GM23338 (cell line): ENCODE data around the gene PSPH. TPM values are rescaled to one million over a fixed set of nuclear protein-coding genes. Genes with fewer than 3 reads are reported as not detected.
A peak's percentile ranks its signal among the peaks of the same experiment; 100 is the strongest.

Experiments used
- ATAC-seq: fragments of 200-7000 bp; cut with Tn5 transposase; 3 replicates; pipeline ENCODE4 v1.9.1; 2020
- DNase-seq: peaks from one replicate; pipeline ENCODE4 v3.0.0-alpha.2; 2015; ENCODE audit warnings: low spot score
- H2AFZ ChIP-seq: fragments of 200-600 bp; sonication (generic); 2 replicates; pipeline ENCODE4 v1.8.0; 2016; ENCODE audit warnings: antibody characterized with exemption, mild to moderate bottlenecking, moderate library complexity
- H3F3A ChIP-seq: fragments of 200-600 bp; sonication (generic); replicated peaks from 2 replicates; pipeline ENCODE4 v1.8.0; 2017; ENCODE audit warnings: antibody characterized with exemption, mixed run types, low read depth
- H3K27ac ChIP-seq: fragments of 200-600 bp; sonication (generic); 2 replicates; pipeline ENCODE4 v1.6.1; 2016; ENCODE audit warnings: low read depth
- H3K27me3 ChIP-seq: fragments of 200-600 bp; sonication (generic); 2 replicates; pipeline ENCODE4 v1.8.0; 2016; ENCODE audit warnings: mild to moderate bottlenecking, mixed run types, moderate library complexity; ENCODE audit not compliant: insufficient read depth
- H3K36me3 ChIP-seq: fragments of 200-600 bp; sonication (generic); 2 replicates; pipeline ENCODE4 v1.8.0; 2016; ENCODE audit warnings: mild to moderate bottlenecking; ENCODE audit not compliant: insufficient read depth
- H3K4me1 ChIP-seq: fragments of 200-600 bp; sonication (generic); 2 replicates; pipeline ENCODE4 v1.8.0; 2016; ENCODE audit warnings: mild to moderate bottlenecking, moderate library complexity; ENCODE audit not compliant: insufficient read depth
- H3K4me2 ChIP-seq: fragments of 200-600 bp; sonication (generic); 2 replicates; pipeline ENCODE4 v1.7.1; 2017; ENCODE audit warnings: mixed run types
- H3K4me3 ChIP-seq: fragments of 200-600 bp; sonication (generic); 2 replicates; pipeline ENCODE4 v1.6.1; 2016; ENCODE audit warnings: mixed run types
- H3K79me2 ChIP-seq: fragments of 200-600 bp; sonication (generic); replicated peaks from 2 replicates; pipeline ENCODE4 v1.8.0; 2017; ENCODE audit warnings: mild to moderate bottlenecking; ENCODE audit not compliant: insufficient read depth
- H3K9me2 ChIP-seq: fragments of 200-600 bp; sonication (generic); 2 replicates; pipeline ENCODE4 v1.8.0; 2017; ENCODE audit not compliant: insufficient read depth
- H4K20me1 ChIP-seq: fragments of 200-600 bp; sonication (generic); replicated peaks from 2 replicates; pipeline ENCODE4 v1.8.0; 2017; ENCODE audit warnings: mild to moderate bottlenecking; ENCODE audit not compliant: insufficient read depth
- H3K27ac Mint-ChIP-seq: 2 replicates; pipeline ENCODE4 v1.8.0; 2020; ENCODE audit warnings: inconsistent platforms, mild to moderate bottlenecking, moderate library complexity, mixed read lengths
- H3K27me3 Mint-ChIP-seq: 3 replicates; pipeline ENCODE4 v1.8.0; 2022; ENCODE audit warnings: low read depth, mild to moderate bottlenecking, moderate library complexity, mixed read lengths, inconsistent platforms; ENCODE audit not compliant: insufficient read depth, poor library complexity
- H3K36me3 Mint-ChIP-seq: 3 replicates; pipeline ENCODE4 v1.8.0; 2021; ENCODE audit warnings: low read depth, mild to moderate bottlenecking, inconsistent platforms, moderate library complexity, mixed read lengths
- H3K4me1 Mint-ChIP-seq: 3 replicates; pipeline ENCODE4 v1.8.0; 2020; ENCODE audit warnings: mild to moderate bottlenecking, inconsistent platforms, mixed read lengths
- H3K4me3 Mint-ChIP-seq: 3 replicates; pipeline ENCODE4 v1.8.0; 2021; ENCODE audit warnings: moderate library complexity, mild to moderate bottlenecking, inconsistent platforms, mixed read lengths
- H3K9me3 Mint-ChIP-seq: 3 replicates; pipeline ENCODE4 v1.8.0; 2020; ENCODE audit warnings: moderate library complexity, mild to moderate bottlenecking, inconsistent platforms, mixed read lengths
- CREB1 ChIP-seq: fragments of 250-450 bp; sonication (Bioruptor Pico); IDR thresholded peaks from 2 replicates; pipeline ENCODE4 v1.5.0; 2020; ENCODE audit warnings: low read depth, mild to moderate bottlenecking, moderate library complexity
- EZH2 ChIP-seq: fragments of 200-600 bp; sonication (generic); IDR thresholded peaks from one replicate; pipeline ENCODE4 v1.8.0; 2017; ENCODE audit warnings: antibody characterized with exemption, mild to moderate bottlenecking, low read depth; ENCODE audit not compliant: unreplicated experiment
- ZNF114 ChIP-seq: fragments of 250-450 bp; sonication (Bioruptor Pico); IDR thresholded peaks from 2 replicates; pipeline ENCODE4 v1.5.0; 2020; ENCODE audit warnings: mild to moderate bottlenecking, moderate library complexity
- polyA plus RNA-seq: library from polyadenylated mRNA; unstranded; fragments of >200 nt; fragmentation: Nextera tagmentation; extraction: Ambion mirVana; gene quantifications from 2 replicates; pipeline ENCODE4 v1.2.1, GENCODE V29; 2016
- total RNA-seq: library from RNA; depleted of rRNA; stranded (reverse); fragments of >200 nt; shearing (Covaris generic); gene quantifications from 2 replicates; pipeline ENCODE4 v1.2.3, GENCODE V29; 2014
- TF ChIP-seq, protein P1 (sequence below): IDR thresholded peaks from 2 replicates; pipeline ENCODE4 v1.6.1; 2016; ENCODE audit warnings: antibody characterized with exemption
- TF ChIP-seq, protein P2 (sequence below): fragments of 250-450 bp; sonication (Bioruptor Pico); IDR thresholded peaks from 2 replicates; pipeline ENCODE4 v1.5.0; 2020; ENCODE audit warnings: mild to moderate bottlenecking, moderate library complexity
- TF ChIP-seq, protein P3 (sequence below): IDR thresholded peaks from one replicate; pipeline ENCODE4 v1.6.1; 2018; ENCODE audit warnings: antibody characterized with exemption; ENCODE audit not compliant: unreplicated experiment

Gene PSPH
- total and polyA plus RNA-seq, 2 experiments from 2014 or later: 38.3 to 149 TPM

DNA sequence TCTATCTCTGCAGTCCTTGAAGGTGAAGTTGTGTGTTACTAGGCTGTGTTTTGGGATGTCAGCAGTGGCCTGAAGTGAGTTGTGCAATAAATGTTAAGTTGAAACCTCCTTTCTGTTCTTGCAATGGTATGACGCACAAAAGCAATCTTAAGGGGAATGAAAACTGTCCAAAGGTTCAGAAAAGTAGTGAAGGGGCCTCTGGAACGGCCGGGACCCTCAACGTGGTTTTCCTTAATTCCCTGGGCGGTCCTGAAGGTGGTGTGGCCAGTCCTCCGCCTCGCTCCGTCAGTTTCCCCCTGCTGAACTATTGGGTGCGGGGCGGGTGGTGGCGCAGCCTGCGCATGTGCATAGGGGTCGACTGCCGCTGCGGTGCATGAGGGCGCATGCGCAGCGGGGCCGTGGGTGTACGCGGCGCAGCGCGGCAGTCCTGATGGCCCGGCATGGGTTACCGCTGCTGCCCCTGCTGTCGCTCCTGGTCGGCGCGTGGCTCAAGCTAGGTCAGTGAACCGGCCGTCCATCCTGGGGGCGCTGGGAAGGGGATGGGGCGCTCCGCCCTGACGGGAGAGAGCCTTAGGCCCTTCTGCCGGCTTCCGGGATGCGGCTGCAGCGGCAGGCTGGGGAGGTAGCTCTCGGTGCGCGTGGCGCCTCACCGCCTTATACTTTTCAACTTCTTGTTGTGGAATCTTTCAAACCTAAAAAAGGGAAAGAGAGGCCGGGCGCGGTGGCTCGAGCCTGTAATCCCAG, 12.8 kb upstream of the PSPH start, which contains the start of gene SUMF2 (continued):
- TF ChIP-seq, protein P1, sequence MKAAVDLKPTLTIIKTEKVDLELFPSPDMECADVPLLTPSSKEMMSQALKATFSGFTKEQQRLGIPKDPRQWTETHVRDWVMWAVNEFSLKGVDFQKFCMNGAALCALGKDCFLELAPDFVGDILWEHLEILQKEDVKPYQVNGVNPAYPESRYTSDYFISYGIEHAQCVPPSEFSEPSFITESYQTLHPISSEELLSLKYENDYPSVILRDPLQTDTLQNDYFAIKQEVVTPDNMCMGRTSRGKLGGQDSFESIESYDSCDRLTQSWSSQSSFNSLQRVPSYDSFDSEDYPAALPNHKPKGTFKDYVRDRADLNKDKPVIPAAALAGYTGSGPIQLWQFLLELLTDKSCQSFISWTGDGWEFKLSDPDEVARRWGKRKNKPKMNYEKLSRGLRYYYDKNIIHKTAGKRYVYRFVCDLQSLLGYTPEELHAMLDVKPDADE: no peak
- TF ChIP-seq, protein P2, sequence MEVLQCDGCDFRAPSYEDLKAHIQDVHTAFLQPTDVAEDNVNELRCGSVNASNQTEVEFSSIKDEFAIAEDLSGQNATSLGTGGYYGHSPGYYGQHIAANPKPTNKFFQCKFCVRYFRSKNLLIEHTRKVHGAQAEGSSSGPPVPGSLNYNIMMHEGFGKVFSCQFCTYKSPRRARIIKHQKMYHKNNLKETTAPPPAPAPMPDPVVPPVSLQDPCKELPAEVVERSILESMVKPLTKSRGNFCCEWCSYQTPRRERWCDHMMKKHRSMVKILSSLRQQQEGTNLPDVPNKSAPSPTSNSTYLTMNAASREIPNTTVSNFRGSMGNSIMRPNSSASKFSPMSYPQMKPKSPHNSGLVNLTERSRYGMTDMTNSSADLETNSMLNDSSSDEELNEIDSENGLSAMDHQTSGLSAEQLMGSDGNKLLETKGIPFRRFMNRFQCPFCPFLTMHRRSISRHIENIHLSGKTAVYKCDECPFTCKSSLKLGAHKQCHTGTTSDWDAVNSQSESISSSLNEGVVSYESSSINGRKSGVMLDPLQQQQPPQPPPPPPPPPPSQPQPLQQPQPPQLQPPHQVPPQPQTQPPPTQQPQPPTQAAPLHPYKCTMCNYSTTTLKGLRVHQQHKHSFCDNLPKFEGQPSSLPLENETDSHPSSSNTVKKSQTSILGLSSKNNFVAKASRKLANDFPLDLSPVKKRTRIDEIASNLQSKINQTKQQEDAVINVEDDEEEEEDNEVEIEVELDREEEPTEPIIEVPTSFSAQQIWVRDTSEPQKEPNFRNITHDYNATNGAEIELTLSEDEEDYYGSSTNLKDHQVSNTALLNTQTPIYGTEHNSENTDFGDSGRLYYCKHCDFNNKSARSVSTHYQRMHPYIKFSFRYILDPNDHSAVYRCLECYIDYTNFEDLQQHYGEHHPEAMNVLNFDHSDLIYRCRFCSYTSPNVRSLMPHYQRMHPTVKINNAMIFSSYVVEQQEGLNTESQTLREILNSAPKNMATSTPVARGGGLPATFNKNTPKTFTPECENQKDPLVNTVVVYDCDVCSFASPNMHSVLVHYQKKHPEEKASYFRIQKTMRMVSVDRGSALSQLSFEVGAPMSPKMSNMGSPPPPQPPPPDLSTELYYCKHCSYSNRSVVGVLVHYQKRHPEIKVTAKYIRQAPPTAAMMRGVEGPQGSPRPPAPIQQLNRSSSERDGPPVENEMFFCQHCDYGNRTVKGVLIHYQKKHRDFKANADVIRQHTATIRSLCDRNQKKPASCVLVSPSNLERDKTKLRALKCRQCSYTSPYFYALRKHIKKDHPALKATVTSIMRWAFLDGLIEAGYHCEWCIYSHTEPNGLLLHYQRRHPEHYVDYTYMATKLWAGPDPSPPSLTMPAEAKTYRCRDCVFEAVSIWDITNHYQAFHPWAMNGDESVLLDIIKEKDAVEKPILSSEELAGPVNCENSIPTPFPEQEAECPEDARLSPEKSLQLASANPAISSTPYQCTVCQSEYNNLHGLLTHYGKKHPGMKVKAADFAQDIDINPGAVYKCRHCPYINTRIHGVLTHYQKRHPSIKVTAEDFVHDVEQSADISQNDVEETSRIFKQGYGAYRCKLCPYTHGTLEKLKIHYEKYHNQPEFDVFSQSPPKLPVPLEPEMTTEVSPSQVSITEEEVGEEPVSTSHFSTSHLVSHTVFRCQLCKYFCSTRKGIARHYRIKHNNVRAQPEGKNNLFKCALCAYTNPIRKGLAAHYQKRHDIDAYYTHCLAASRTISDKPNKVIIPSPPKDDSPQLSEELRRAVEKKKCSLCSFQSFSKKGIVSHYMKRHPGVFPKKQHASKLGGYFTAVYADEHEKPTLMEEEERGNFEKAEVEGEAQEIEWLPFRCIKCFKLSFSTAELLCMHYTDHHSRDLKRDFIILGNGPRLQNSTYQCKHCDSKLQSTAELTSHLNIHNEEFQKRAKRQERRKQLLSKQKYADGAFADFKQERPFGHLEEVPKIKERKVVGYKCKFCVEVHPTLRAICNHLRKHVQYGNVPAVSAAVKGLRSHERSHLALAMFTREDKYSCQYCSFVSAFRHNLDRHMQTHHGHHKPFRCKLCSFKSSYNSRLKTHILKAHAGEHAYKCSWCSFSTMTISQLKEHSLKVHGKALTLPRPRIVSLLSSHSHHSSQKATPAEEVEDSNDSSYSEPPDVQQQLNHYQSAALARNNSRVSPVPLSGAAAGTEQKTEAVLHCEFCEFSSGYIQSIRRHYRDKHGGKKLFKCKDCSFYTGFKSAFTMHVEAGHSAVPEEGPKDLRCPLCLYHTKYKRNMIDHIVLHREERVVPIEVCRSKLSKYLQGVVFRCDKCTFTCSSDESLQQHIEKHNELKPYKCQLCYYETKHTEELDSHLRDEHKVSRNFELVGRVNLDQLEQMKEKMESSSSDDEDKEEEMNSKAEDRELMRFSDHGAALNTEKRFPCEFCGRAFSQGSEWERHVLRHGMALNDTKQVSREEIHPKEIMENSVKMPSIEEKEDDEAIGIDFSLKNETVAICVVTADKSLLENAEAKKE (CRISPR knock-in tag): no peak

DNA sequence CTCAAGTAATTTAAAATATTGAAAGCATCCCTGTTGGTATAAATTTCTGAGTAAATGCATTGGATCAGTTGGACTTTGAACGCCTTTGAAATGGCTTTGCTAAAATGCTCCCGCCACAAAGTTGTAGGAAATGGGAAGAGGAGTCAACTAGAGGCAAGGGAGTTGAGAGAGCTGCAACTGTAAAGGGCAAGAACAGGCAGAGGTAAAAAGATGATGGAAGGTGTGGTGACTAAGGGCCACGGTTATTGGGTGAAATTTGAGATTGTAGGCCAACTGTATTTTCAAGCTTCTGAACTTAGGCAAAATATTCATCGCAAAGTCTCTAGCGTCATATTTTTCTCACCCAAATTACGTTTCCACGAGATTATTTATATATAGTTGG, 12.2 kb upstream of the PSPH start:
- DNase-seq (peak; percentile 11), ATAC-seq (peak; percentile 6; the same call in 2 of the 3 replicates)
- Histone ChIP-seq H3K36me3 (peaks cover 46% of the 10 kb centered on the region), H2AFZ (no peak overlapping the region), H4K20me1 (peaks cover 16% of the 10 kb centered on the region; the same call in 1 of the 2 replicates), H3K27ac (peak overlapping the region; percentile 96), H3K4me2 (peak overlapping the region; percentile 87), H3K4me3 (peak overlapping the region; percentile 88; the same call in 1 of the 2 replicates), H3K4me1 (no peaks in the 10 kb centered on the region), H3K27me3 (no peaks in the 10 kb centered on the region), H3K9me2 (no peaks in the 10 kb centered on the region), H3K79me2 (peaks cover 12% of the 10 kb centered on the region; the same call in 1 of the 2 replicates), H3F3A (peaks cover 42% of the 10 kb centered on the region)
- peak overlapping the region; percentile 90 for H3K4me3 Mint-ChIP-seq
- peaks cover 11% of the 10 kb centered on the region for H3K27me3 Mint-ChIP-seq
- H3K4me1 Mint-ChIP-seq: peaks cover 7% of the 10 kb centered on the region; the same call in 2 of the 3 replicates
- H3K36me3 Mint-ChIP-seq: peaks cover 64% of the 10 kb centered on the region
- peak overlapping the region; percentile 96 for H3K27ac Mint-ChIP-seq
- H3K9me3 Mint-ChIP-seq: no peaks in the 10 kb centered on the region
- TF ChIP-seq EZH2 (no peak), CREB1 (CRISPR knock-in tag) (no peak), ZNF114 (CRISPR knock-in tag) (no peak)
- TF ChIP-seq, protein P1: no peak
- TF ChIP-seq, protein P3, sequence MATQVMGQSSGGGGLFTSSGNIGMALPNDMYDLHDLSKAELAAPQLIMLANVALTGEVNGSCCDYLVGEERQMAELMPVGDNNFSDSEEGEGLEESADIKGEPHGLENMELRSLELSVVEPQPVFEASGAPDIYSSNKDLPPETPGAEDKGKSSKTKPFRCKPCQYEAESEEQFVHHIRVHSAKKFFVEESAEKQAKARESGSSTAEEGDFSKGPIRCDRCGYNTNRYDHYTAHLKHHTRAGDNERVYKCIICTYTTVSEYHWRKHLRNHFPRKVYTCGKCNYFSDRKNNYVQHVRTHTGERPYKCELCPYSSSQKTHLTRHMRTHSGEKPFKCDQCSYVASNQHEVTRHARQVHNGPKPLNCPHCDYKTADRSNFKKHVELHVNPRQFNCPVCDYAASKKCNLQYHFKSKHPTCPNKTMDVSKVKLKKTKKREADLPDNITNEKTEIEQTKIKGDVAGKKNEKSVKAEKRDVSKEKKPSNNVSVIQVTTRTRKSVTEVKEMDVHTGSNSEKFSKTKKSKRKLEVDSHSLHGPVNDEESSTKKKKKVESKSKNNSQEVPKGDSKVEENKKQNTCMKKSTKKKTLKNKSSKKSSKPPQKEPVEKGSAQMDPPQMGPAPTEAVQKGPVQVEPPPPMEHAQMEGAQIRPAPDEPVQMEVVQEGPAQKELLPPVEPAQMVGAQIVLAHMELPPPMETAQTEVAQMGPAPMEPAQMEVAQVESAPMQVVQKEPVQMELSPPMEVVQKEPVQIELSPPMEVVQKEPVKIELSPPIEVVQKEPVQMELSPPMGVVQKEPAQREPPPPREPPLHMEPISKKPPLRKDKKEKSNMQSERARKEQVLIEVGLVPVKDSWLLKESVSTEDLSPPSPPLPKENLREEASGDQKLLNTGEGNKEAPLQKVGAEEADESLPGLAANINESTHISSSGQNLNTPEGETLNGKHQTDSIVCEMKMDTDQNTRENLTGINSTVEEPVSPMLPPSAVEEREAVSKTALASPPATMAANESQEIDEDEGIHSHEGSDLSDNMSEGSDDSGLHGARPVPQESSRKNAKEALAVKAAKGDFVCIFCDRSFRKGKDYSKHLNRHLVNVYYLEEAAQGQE: no peak
